H1 (cell line): Measurements from ENCODE around the gene GADD45GIP1. TPM values are rescaled to one million over a fixed set of nuclear protein-coding genes. Genes with fewer than 3 reads are reported as not detected.

ENCODE experiments used
- CTCF ChIA-PET: fragments of 300-600 bp; sonication (Branson Sonifier 250); formaldehyde crosslinking; loops from one replicate; lab custom pipeline; 2021; ENCODE audit not compliant: partially characterized antibody; lab: Charles Lee
- POLR2A ChIA-PET: fragments of 300-600 bp; sonication (Branson Sonifier 250); formaldehyde crosslinking; loops from one replicate; lab custom pipeline; 2021; ENCODE audit warnings: inconsistent platforms; ENCODE audit not compliant: partially characterized antibody; lab: Charles Lee
- DNase-seq, 2 experiments: peaks; one replicate each; pipeline versions ENCODE4 v3.0.0 to v3.0.0-alpha.2; 2010 to 2022; ENCODE audit warnings: low spot score in 2 of 2, low read depth in 1 of 2, mixed read lengths in 1 of 2
- FAIRE-seq: peaks from 2 replicates; lab custom pipeline; 2011; peaks lifted over from hg19 to GRCh38; lab: Jason Lieb, UNC
- H2AFZ ChIP-seq: 2 replicates; pipeline ENCODE4 v1.8.1; 2012; ENCODE audit warnings: low read length, inconsistent platforms
- H2AK5ac ChIP-seq: 2 replicates; pipeline ENCODE4 v1.6.1; 2013; ENCODE audit warnings: low read depth, low read length
- H2BK120ac ChIP-seq: replicated peaks from 2 replicates; pipeline ENCODE3; 2013; ENCODE audit warnings: low read depth, low read length, inconsistent platforms
- H2BK12ac ChIP-seq: 2 replicates; pipeline ENCODE4 v1.6.1; 2013; ENCODE audit warnings: low read depth, low read length
- H2BK15ac ChIP-seq: 2 replicates; pipeline ENCODE4 v1.6.1; 2013; ENCODE audit warnings: low read length
- H2BK20ac ChIP-seq: 2 replicates; pipeline ENCODE4 v1.6.1; 2013; ENCODE audit warnings: low read length
- H2BK5ac ChIP-seq: 2 replicates; pipeline ENCODE4 v1.6.1; 2013; ENCODE audit warnings: low read depth, low read length
- H3K14ac ChIP-seq: 2 replicates; pipeline ENCODE4 v1.6.1; 2013; ENCODE audit warnings: inconsistent platforms; ENCODE audit not compliant: insufficient read length
- H3K18ac ChIP-seq: 2 replicates; pipeline ENCODE4 v1.6.1; 2013; ENCODE audit warnings: low read length; ENCODE audit errors: extremely low read depth
- H3K23ac ChIP-seq: 2 replicates; pipeline ENCODE4 v1.6.1; 2013; ENCODE audit warnings: inconsistent platforms; ENCODE audit not compliant: insufficient read length
- H3K23me2 ChIP-seq: 2 replicates; pipeline ENCODE4 v1.6.1; 2013; ENCODE audit warnings: low read depth, low read length
- H3K27ac ChIP-seq: 2 replicates; pipeline ENCODE4 v1.6.1; 2011; ENCODE audit warnings: low read depth, low read length, inconsistent platforms
- H3K27me3 ChIP-seq, 4 experiments: replicated peaks in 1 of 4; 1 replicate in 1 of 4; 2 replicates in 3 of 4; pipeline versions ENCODE4 v1.6.1 to v1.8.1; 2011 to 2013; ENCODE audit warnings: low read length in 3 of 4, mild to moderate bottlenecking in 3 of 4, inconsistent platforms in 2 of 4, mixed read lengths in 2 of 4, moderate library complexity in 1 of 4; ENCODE audit not compliant: control insufficient read depth in 3 of 4, insufficient read depth in 3 of 4; ENCODE audit errors: extremely low read depth in 1 of 4
- H3K36me3 ChIP-seq, 4 experiments: 2 replicates each; pipeline versions ENCODE4 v1.6.1 to v1.8.1; 2011 to 2013; ENCODE audit warnings: mild to moderate bottlenecking in 4 of 4, low read length in 3 of 4, moderate library complexity in 2 of 4, control low read depth in 1 of 4, inconsistent platforms in 1 of 4; ENCODE audit not compliant: insufficient read depth in 4 of 4, control insufficient read depth in 2 of 4
- H3K4ac ChIP-seq: replicated peaks from 2 replicates; pipeline ENCODE3; 2013; ENCODE audit warnings: low read length, low read depth, mixed read lengths, inconsistent platforms; ENCODE audit not compliant: insufficient read length
- H3K4me1 ChIP-seq, 4 experiments: replicated peaks in 1 of 4; 1 replicate in 1 of 4; 2 replicates in 3 of 4; pipeline versions ENCODE4 v1.6.1 to v1.8.1; 2011 to 2013; ENCODE audit warnings: low read length in 3 of 4, inconsistent platforms in 2 of 4, mixed read lengths in 1 of 4; ENCODE audit not compliant: insufficient read depth in 4 of 4, control insufficient read depth in 3 of 4
- H3K4me2 ChIP-seq, 2 experiments: 2 replicates each; pipeline versions ENCODE4 v1.6.1 to v1.8.1; 2011 to 2013; ENCODE audit warnings: low read depth in 2 of 2, low read length in 2 of 2, control low read depth in 1 of 2, inconsistent platforms in 1 of 2, mild to moderate bottlenecking in 1 of 2; ENCODE audit not compliant: insufficient read depth in 1 of 2
- H3K4me3 ChIP-seq, 4 experiments: fragments of 200-600, 300-600 bp in 1 of 4; sonication (generic), shearing (Covaris generic), sonication (Bioruptor Twin) in 1 of 4; 2 replicates each; pipeline versions ENCODE4 v1.5.1 to v1.8.1; 2011 to 2016; ENCODE audit warnings: low read length in 4 of 4, low read depth in 3 of 4, control low read depth in 2 of 4, inconsistent platforms in 2 of 4, mild to moderate bottlenecking in 2 of 4, mixed read lengths in 1 of 4, moderate library complexity in 1 of 4; ENCODE audit not compliant: insufficient read depth in 2 of 4; ENCODE audit errors: extremely low read depth in 1 of 4
- H3K56ac ChIP-seq: replicated peaks from 2 replicates; pipeline ENCODE3; 2013; ENCODE audit warnings: low read depth, mild to moderate bottlenecking, mixed read lengths, low read length, inconsistent platforms; ENCODE audit not compliant: insufficient read length
- H3K79me1 ChIP-seq: 2 replicates; pipeline ENCODE4 v1.6.1; 2013; ENCODE audit warnings: low read depth, low read length, control low read depth
- H3K79me2 ChIP-seq, 2 experiments: 2 replicates each; pipeline versions ENCODE4 v1.6.1 to v1.8.1; 2012 to 2013; ENCODE audit warnings: low read length in 2 of 2, mild to moderate bottlenecking in 2 of 2, inconsistent platforms in 1 of 2; ENCODE audit not compliant: insufficient read depth in 2 of 2, control insufficient read depth in 1 of 2
- H3K9ac ChIP-seq, 4 experiments: replicated peaks in 1 of 4; 1 replicate in 1 of 4; 2 replicates in 3 of 4; pipeline versions ENCODE4 v1.6.1 to v1.8.1; 2011 to 2013; ENCODE audit warnings: low read depth in 3 of 4, low read length in 3 of 4, control low read depth in 2 of 4, mild to moderate bottlenecking in 2 of 4, moderate library complexity in 2 of 4, inconsistent platforms in 1 of 4; ENCODE audit errors: extremely low read depth in 1 of 4
- H3K9me3 ChIP-seq, 2 experiments: 2 replicates each; pipeline versions ENCODE4 v1.6.1 to v1.8.1; 2012 to 2013; ENCODE audit warnings: mild to moderate bottlenecking in 2 of 2, moderate library complexity in 2 of 2, control low read depth in 1 of 2, inconsistent platforms in 1 of 2, low read depth in 1 of 2, low read length in 1 of 2, mixed read lengths in 1 of 2; ENCODE audit not compliant: insufficient read depth in 2 of 2
- H4K20me1 ChIP-seq, 2 experiments: replicated peaks in 1 of 2; 2 replicates each; pipeline versions ENCODE3 to v1.8.1; 2011 to 2013; ENCODE audit warnings: inconsistent platforms in 2 of 2, low read length in 2 of 2, mild to moderate bottlenecking in 1 of 2; ENCODE audit not compliant: insufficient read depth in 2 of 2, control insufficient read depth in 1 of 2
- H4K5ac ChIP-seq: 2 replicates; pipeline ENCODE4 v1.6.1; 2013; ENCODE audit warnings: low read length, low read depth, mixed read lengths, inconsistent platforms; ENCODE audit not compliant: insufficient read length
- H4K8ac ChIP-seq: 2 replicates; pipeline ENCODE4 v1.8.0; 2013; ENCODE audit warnings: mild to moderate bottlenecking, moderate library complexity, low read length, inconsistent platforms; ENCODE audit not compliant: insufficient read depth; ENCODE audit errors: extremely low read depth
- H4K91ac ChIP-seq: replicated peaks from 2 replicates; pipeline ENCODE3; 2013; ENCODE audit warnings: low read length, mixed read lengths, inconsistent platforms; ENCODE audit not compliant: insufficient read length
- CBX5 ChIP-seq: fragments of 300-800, 300-1000 bp; sonication (generic); IDR thresholded peaks from 2 replicates; pipeline ENCODE4 v1.7.1; 2016; ENCODE audit warnings: antibody characterized with exemption, low read length, low read depth
- CHD1 ChIP-seq: IDR thresholded peaks from 2 replicates; pipeline ENCODE4 v1.6.1; 2012; ENCODE audit warnings: low read depth, low read length, improper control_type of control experiment
- CREB1 ChIP-seq: IDR thresholded peaks from 2 replicates; pipeline ENCODE4 v1.6.1; 2012; ENCODE audit warnings: inconsistent platforms
- GABPA ChIP-seq: IDR thresholded peaks from 2 replicates; pipeline ENCODE4 v1.6.1; 2011; ENCODE audit warnings: mild to moderate bottlenecking, low read length, moderate library complexity, borderline replicate concordance; ENCODE audit not compliant: insufficient read depth
- GTF2F1 ChIP-seq: IDR thresholded peaks from 2 replicates; pipeline ENCODE4 v1.6.1; 2012; ENCODE audit warnings: low read depth, low read length, improper control_type of control experiment, borderline replicate concordance
- HDAC2 ChIP-seq, 2 experiments: fragments of 300-600 bp in 1 of 2; sonication (generic) in 1 of 2; IDR thresholded peaks; 2 replicates each; pipeline ENCODE4 v1.6.1; 2011 to 2012; ENCODE audit warnings: low read depth in 2 of 2, low read length in 2 of 2, mild to moderate bottlenecking in 2 of 2, moderate library complexity in 2 of 2, borderline replicate concordance in 1 of 2, inconsistent platforms in 1 of 2
- KDM1A ChIP-seq: fragments of 200-600, 300-600 bp; sonication (generic); IDR thresholded peaks from 2 replicates; pipeline ENCODE4 v1.7.1; 2016; ENCODE audit warnings: mild to moderate bottlenecking, low read length, borderline replicate concordance
- NRF1 ChIP-seq: IDR thresholded peaks from 2 replicates; pipeline ENCODE4 v1.6.1; 2011; ENCODE audit warnings: mild to moderate bottlenecking, low read depth, low read length, improper control_type of control experiment
- POLR2A ChIP-seq, 2 experiments: IDR thresholded peaks; 1 replicate in 1 of 2; 2 replicates in 1 of 2; pipeline ENCODE4 v1.6.1; 2011; ENCODE audit warnings: low read depth in 2 of 2, low read length in 2 of 2, mild to moderate bottlenecking in 2 of 2; ENCODE audit errors: control extremely low read depth in 1 of 2
- RNF2 ChIP-seq: fragments of 200-900, 300-1000 bp; sonication (generic); IDR thresholded peaks from 2 replicates; pipeline ENCODE4 v1.7.1; 2016; ENCODE audit warnings: borderline replicate concordance, low read depth, mild to moderate bottlenecking, antibody characterized with exemption, low read length; ENCODE audit not compliant: poor library complexity, severe bottlenecking; ENCODE audit errors: missing control alignments
- YY1 ChIP-seq: IDR thresholded peaks from 2 replicates; pipeline ENCODE4 v1.6.1; 2011; ENCODE audit warnings: low read depth, mild to moderate bottlenecking, low read length
- WGBS, 2 experiments: shearing (Covaris generic) in 1 of 2; methylation state at CpG; one replicate each; pipeline versions ENCODE4 v1.1.6 to v1.1.7; 2013 to 2015; ENCODE audit warnings: low lambda C conversion rate in 2 of 2, mixed read lengths in 2 of 2, inconsistent platforms in 1 of 2, low coverage in 1 of 2, missing lambda C conversion rate in 1 of 2; ENCODE audit not compliant: insufficient replicate concordance in 2 of 2, insufficient coverage in 1 of 2, insufficient read length in 1 of 2; ENCODE audit errors: extremely low coverage in 1 of 2, missing lambda C conversion rate in 1 of 2; 5-methylcytosine and 5-hydroxymethylcytosine counted together
- polyA plus RNA-seq, 7 experiments: library from polyadenylated mRNA; depleted of rRNA in 3 of 7; stranded (reverse) in 5 of 7; unstranded in 2 of 7; fragments of >200 nt in 5 of 7; fragments of 200-250 nt in 2 of 7; gene quantifications; 1 replicate in 5 of 7; 2 replicates in 1 of 7; 4 replicates in 1 of 7; pipeline versions ENCODE4 v1.2.1 to v1.2.3, GENCODE V29; 2011 to 2013; ENCODE audit warnings: missing spikeins in 2 of 7, mixed read lengths in 2 of 7
- total RNA-seq: library from RNA; stranded (reverse); fragmentation: NEBNext Ultra II Directional; extraction: Animal tissue kit (Norgen Biotek cat#: 25700); gene quantifications from 2 replicates; pipeline ENCODE4 v1.2.1, GENCODE V29; 2021
- TF ChIP-seq, protein P1 (sequence below): IDR thresholded peaks from 2 replicates; pipeline ENCODE4 v1.6.1; 2012; ENCODE audit warnings: inconsistent platforms
- TF ChIP-seq, protein P2 (sequence below): IDR thresholded peaks from 2 replicates; pipeline ENCODE4 v1.6.1; 2012; ENCODE audit warnings: inconsistent platforms

The GADD45GIP1 gene
- total and polyA plus RNA-seq, 2 of the 8 experiments (the other 6 are each of a cell fraction or from before 2014, with no cell fraction given), result 42.2 to 42.6 TPM

DNA sequence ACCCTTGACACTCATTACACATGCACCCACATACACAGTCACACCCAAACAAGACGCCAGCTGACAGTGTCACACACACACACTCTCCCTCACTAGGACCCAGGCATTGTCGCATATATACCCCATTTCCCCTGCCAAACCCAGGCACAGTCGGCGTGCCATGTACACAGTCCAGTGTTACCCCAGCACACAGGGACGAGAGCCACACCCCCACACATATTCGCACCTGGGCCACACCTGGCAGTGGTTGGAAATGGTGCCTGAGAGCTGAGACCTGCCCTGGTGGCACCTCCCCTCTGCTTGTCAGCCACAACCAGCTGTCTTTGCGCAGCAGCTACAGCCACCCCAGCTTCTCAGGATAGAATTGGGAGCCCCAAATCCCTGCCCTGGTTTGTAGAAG lies 47.2 kb upstream of the GADD45GIP1 start:
- no peak overlapping the region for H3K4me2 ChIP-seq
- FAIRE-seq (no peak), DNase-seq (no peak)
- H2AK5ac ChIP-seq, result no peak overlapping the region
- POLR2A ChIA-PET, result interaction anchor here (0.9 to 1.0 kb wide), 2 partner anchors 12 to 87 kb away, joined by 3 to 4 read pairs; no protein-coding TSS in a partner anchor
- CTCF ChIA-PET, result interaction anchor here (0.6 to 12.9 kb wide), 15 partner anchors 10 to 332 kb away, joined by 3 to 175 read pairs (median 5); no protein-coding TSS in a partner anchor
- H3K56ac ChIP-seq, result no peak overlapping the region
- peaks cover 20 to 94% (median 75%) of the 10 kb centered on the region in 4 experiments for H3K27me3 ChIP-seq
- H4K20me1 ChIP-seq, result peaks cover 0 to 6% of the 10 kb centered on the region in 2 experiments
- H2BK120ac ChIP-seq, result no peak overlapping the region
- no peak overlapping the region for H4K91ac ChIP-seq
- no peak overlapping the region for H3K18ac ChIP-seq
- no peaks in the 10 kb centered on the region for H3K79me2 ChIP-seq
- H3K36me3 ChIP-seq, result no peaks in the 10 kb centered on the region
- no peak overlapping the region for H2AFZ ChIP-seq
- H3K27ac ChIP-seq, result no peak overlapping the region
- no peak overlapping the region for H3K4ac ChIP-seq
- H3K4me1 ChIP-seq, result peaks cover 0 to 6% (median 0%) of the 10 kb centered on the region in 4 experiments; a peak in 1 of 7 replicates
- no peak overlapping the region; the same call in 1 of the 2 replicates for H2BK20ac ChIP-seq
- no peak overlapping the region for H3K14ac ChIP-seq
- no peak overlapping the region for H2BK5ac ChIP-seq
- no peaks in the 10 kb centered on the region for H3K79me1 ChIP-seq
- WGBS, 2 experiments, result 76% methylated on average over 7 of the region's 7 CpGs; no CpG with 5 or more reads in 1 of the 2 experiments
- H4K8ac ChIP-seq, result no peak overlapping the region
- no peak overlapping the region for H4K5ac ChIP-seq
- H2BK12ac ChIP-seq, result no peak overlapping the region
- no peak overlapping the region for H3K23ac ChIP-seq
- no peaks in the 10 kb centered on the region for H3K23me2 ChIP-seq
- no peak overlapping the region for H3K4me3 ChIP-seq
- no peak overlapping the region for H2BK15ac ChIP-seq
- no peak overlapping the region for H3K9ac ChIP-seq
- H3K9me3 ChIP-seq, result no peaks in the 10 kb centered on the region
- TF ChIP-seq YY1, result no peak
- no peak for TF ChIP-seq CHD1
- no peak for TF ChIP-seq GTF2F1
- TF ChIP-seq HDAC2 (IDR thresholded peaks at IDR 0.05; ENCODE audit: borderline replicate concordance in 1 of 2, low read depth in 2 of 2, low read length in 2 of 2), result no peak
- TF ChIP-seq KDM1A, result no peak
- TF ChIP-seq, protein P1, sequence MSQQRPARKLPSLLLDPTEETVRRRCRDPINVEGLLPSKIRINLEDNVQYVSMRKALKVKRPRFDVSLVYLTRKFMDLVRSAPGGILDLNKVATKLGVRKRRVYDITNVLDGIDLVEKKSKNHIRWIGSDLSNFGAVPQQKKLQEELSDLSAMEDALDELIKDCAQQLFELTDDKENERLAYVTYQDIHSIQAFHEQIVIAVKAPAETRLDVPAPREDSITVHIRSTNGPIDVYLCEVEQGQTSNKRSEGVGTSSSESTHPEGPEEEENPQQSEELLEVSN, result no peak
- no peak for TF ChIP-seq POLR2A (IDR thresholded peaks at IDR 0.05; ENCODE audit: control extremely low read depth in 1 of 2, low read depth in 2 of 2, low read length in 2 of 2)
- TF ChIP-seq, protein P2, sequence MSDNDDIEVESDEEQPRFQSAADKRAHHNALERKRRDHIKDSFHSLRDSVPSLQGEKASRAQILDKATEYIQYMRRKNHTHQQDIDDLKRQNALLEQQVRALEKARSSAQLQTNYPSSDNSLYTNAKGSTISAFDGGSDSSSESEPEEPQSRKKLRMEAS, result no peak
- TF ChIP-seq CBX5, result no peak
- no peak for TF ChIP-seq NRF1
- no peak for TF ChIP-seq CREB1
- TF ChIP-seq RNF2, result no peak
- no peak for TF ChIP-seq GABPA
